GM19452 (cell line): ENCODE measurements around the gene CCNE1.
A peak's percentile ranks its signal among the peaks of the same experiment; 100 is the strongest.
"Not testable (repeated sequence)": the region's sequence is repeated elsewhere in the genome, so short reads cannot be mapped to it uniquely, and the experiment has no call there.

Experiments used
- ATAC-seq: cut with Tn5 transposase; IDR thresholded peaks from one replicate; pipeline ENCODE4 v1.9.1; 2021; ENCODE audit not compliant: unreplicated experiment

CCNE1 gene

DNA sequence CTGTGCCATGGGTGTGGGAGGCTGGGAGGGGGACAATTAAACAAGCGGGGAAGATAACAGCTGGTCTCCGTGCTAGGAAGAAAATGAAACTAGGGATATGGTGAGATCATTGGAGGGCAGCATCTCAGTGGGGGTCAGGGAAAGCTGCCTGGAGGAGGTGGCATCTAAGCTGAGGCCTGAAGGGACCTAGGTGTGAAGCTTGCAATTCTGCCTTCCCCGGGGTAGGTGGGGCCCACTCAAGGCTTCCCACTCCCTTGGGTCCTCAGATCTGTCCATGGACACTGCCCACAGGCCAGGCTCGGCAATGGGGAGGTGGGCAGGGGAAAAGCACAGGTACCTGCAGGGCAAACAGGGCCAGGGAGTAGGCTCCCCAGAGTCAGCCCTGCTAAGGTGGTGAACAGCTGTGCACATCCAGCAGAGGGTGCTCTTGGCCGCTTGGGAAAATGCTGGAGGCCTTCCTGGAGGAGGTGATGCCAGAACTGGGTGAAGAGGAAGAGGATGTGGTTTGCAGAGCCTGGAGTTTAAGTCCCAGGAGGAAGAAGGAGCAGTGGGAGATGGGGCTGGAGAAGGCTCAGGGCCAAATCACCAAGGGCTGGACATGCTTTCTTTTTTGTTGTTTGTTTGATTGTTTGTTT is 25.7 kb upstream of the CCNE1 start:
- ATAC-seq = no peak

DNA sequence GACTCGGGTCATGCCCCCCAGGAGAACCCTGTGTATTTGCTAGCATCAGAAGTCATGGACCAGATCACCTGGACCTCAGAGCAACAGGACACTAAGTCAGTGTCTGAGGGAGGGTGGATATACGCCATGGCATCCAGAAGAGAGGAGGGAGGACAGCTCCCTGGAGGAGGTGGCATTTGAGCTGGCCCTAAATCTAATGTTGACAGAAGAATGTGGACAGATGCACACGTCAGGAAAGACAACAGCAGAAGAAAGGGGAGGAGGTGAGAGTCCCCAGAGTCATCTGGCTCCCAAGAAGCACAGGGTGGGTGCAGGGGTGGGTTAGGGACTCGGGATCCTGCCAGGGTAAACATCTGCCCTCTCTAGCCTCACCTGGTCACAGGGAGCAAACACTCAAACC is 24.5 kb upstream of the CCNE1 start:
- ATAC-seq = no peak

DNA sequence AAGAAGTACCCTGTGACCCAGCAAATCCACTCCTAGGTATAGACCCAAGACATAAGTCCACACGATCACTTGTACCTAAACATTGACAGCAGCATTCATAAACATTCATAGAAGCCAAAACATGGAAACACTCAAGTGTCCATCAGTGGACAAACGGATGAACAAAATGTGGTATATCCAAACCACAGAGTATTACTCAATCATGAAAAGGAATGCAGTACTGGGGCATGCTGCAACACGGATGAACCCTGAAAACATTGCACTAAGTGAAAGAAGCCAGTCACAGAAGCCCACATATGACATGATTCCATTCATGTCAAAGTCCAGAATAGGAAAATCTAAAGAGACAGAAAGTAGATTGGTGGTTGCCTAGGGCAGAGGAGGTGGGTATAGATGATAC is 22.8 kb upstream of the CCNE1 start:
- ATAC-seq = no peak

DNA sequence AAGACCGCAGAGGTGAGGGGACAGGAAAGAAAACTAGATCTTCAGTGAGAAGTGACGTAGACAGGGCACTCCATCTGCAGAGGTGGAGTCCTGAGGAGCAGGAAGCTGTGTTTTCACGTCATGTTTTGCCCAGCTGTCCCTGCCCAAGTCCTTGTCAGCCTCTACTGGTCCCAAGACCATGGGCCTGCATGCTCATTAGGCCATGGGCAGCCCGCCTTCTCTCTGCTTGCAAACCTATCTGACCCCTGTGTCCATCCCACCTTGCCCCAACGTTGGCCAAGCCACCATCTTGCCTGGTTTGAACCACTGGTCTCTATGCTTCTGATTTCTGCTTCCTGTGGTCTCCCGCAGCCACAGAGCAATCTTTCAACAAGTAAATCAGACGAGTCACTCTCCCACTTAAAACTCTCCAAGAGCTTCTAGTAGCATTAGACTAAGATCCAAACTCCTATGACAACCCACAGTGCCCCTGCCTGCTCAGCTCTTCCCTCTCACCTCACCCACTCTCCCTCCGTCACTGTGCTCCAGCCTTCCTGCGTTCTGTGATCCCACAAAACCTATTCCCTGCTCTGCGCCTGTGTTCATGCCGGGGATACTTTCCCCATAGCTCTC is 18.6 kb upstream of the CCNE1 start:
- no peak for ATAC-seq

DNA sequence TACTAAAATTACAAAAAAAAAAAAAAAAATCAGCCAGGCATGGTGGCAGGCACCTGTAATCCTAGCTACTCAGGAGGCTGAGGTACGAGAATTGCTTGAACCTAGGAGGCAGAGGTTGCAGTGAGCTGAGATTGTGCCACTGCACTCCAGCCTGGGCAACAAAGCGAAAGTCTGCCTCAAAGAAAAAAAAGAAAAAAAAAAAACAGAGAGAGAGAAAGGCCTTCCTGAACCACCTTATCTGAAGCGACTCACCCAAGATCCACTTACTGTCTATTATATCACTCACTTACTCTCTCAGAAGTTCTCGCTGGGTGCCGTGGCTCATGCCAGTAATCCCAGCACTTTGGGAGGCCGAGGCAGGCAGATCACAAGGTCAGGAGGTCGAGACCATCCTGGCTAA is 17.3 kb upstream of the CCNE1 start:
- not testable (repeated sequence) for ATAC-seq

DNA sequence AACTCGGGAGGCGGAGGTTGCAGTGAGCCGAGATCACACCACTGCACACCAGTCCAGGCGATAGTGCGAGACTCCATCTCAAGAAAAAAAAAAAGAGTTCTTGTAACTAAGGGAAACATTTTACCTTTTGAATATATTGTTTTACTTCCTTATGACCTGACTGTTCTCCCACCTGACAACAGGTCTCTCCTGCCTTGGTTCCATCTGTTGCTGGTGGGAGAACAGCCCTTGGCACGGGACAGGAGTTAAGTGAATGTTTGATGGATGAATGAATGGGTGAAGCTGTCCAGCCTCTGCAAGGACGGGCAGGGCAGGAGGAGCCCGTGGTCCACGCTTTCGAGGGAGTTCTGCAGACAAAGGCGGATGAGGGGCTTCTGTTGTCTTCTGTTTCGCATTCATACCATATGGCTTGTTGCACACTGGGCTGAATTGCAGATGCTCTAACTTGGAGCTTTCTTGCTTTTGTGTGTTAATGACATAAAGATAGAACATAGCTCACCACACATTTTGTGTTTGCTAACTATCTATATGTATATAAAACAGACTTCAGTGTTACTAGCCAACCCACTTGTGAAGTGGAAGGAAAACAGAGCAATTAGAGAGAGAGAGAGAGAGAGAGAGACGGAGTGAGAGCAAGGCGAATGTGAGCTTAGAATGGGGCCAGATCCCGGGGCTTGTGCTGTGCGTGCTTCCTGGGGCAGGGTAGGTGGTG is 16.2 kb upstream of the CCNE1 start:
- ATAC-seq = no peak

DNA sequence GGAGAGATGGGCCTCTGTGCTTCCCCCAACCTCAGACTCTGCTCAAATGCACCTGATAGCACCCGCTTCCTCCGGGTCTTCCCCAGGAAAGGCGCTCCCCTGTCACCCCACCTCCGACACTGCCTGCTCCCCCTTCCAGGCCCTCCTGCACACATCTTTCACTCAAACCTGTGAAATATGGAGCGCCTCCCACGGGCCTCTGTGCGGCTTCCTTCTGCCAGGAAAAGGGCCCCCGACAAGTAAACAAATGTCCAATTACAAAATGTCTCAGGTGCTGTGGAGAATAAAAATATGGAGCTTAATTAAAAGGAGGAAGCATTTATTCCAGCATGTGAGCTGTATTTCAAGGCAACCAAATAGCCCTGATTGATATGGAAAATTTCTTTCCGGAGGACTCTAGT is 15.6 kb upstream of the CCNE1 start:
- ATAC-seq = no peak

DNA sequence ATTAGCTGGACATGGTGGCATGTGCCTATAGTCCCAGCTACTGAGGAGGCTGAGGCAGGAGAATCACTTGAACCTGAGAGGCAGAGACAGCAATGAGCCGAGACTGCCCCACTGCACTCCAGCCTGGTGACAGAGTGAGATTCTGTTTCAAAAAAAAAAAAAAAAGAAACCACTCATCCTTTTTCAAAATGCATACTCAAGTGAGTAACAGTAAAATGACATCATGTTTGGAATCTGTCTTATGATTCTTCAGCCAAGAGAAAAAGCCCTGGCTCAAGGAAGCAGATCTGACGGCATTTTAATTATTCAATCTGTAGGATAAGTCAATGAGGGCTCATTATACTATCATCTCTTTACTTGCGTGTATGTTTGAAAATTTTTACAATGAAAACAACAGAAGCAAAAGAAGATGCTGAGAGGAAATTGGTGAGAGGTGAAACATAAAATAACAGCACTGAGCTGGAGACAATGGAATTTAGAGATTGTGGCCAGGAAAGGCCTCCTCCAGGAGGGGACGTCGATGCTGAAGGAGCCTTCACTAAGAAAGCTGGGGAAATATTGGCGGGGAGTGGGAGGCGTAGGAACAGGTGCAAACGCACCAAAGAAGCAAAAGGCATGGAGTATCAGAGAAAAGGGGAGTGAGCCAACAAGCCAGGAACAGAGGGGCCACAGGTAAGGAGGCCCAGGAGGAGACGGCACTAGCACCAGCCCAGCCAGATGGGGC is 12.9 kb upstream of the CCNE1 start:
- ATAC-seq = no peak

DNA sequence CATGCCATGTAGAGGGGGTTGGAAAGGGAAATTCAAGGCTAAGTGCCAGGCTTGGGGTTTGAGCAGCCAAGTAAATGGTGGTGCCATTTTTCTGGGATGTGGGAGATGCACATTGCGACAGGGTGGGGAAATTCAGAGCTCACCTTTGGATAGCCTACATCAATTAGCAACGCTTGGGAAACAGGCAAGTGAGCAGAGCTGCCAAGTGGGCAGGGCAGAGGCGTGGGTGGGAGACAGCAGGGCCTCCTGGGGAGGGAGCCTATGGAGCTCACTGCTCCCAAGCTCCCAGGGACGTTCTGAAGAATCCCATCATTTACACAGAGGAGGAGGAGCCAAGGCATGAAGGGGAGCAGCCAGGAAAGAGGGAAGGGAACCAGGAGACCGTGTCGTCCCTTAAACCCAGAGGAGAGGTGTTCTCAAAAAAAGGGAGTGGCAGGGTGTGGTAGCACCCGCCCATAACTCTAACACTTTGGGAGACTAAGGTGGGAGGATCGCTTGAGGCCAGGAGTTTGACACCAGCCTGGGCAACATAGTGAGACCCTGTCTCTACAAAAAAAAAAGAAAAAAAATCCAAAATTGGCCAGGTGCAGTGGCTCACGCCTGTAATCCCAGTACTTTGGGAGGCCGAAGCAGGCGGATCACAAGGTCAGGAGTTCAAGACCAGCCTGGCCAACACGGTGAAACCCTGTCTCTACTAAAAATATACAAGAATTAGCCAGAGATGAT is 11.5 kb upstream of the CCNE1 start:
- ATAC-seq = no peak

DNA sequence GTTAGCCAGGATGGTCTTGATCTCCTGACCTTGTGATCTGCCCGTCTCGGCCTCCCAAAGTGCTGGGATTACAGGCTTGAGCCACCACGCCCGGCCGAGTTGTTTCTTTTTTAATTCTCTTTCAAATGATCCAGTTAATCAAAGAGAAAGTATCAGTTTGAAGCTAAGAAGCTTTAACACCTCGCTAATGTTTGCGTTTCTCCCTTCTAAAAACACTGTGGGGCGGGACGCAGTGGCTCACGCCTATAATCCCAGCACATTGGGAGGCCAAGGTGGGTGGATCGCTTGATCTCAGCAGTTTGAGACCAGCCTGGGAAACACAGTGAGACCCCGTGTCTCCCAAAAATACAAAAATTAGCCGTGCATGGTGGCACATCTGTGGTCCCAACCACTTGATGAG is 7.8 kb upstream of the CCNE1 start:
- ATAC-seq = not testable (repeated sequence)

DNA sequence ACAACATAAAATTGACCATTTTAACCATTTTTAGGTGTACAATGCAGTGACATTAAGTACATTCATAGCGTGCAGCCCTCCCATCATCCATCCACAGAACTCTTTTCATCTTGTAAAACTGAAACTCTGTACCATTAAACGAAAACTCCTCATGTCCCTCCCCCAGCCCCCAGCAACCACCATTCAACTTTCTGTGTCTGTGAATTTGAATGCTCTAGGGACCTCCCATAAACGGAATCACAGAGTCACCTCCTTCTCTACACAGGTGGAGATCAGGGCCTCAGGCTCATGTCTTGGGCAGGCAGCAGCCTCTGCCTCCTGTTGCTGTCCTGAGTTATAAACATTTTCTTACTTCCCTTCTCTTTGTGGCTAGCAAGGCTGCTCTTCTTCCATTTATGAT is 7.3 kb upstream of the CCNE1 start:
- peak; percentile 90 for ATAC-seq

DNA sequence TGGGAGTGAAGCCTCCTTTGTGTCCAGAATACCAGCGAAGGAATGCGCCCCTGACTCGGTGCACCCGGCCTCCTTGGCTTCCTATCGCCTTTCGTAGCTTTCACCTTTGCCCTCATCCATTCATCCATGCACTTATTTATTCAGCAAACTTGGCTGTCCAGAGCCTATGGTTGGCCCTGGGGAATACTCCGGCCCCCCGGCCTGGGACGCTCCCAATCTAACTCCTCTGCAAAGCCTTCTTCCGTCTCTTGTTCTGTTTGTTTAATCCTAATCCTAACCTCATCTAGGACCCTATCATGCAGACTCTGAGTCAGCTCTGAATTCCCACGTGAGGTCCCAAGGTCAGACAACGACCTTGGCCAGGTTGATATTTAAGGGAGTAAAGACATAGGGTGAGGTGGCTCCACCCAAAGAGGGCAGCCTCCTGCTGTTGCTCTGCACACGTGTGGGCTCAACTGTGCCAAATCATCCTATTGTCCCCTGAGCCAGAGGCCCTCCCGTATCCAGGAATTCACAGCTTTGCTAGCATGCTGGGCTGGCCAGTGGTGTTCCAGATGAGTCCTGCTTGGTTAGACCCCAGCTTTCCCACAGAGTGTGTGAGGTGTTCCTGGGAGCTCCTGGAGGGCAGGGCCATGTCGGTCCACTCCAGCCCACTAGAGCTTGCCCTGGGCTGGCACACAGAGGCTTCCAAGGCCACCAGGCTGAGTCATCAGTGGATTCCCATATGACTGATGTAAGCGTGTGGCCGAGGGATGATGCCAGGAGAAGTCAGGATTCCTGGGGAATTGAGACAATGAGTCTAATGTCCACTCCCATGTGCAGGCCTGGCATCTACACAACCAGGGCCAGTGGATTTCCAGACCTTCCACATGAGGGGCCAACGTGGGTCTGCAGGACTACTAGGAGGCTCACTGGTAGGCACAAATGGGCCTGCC is 6.5 kb upstream of the CCNE1 start:
- no peak for ATAC-seq

DNA sequence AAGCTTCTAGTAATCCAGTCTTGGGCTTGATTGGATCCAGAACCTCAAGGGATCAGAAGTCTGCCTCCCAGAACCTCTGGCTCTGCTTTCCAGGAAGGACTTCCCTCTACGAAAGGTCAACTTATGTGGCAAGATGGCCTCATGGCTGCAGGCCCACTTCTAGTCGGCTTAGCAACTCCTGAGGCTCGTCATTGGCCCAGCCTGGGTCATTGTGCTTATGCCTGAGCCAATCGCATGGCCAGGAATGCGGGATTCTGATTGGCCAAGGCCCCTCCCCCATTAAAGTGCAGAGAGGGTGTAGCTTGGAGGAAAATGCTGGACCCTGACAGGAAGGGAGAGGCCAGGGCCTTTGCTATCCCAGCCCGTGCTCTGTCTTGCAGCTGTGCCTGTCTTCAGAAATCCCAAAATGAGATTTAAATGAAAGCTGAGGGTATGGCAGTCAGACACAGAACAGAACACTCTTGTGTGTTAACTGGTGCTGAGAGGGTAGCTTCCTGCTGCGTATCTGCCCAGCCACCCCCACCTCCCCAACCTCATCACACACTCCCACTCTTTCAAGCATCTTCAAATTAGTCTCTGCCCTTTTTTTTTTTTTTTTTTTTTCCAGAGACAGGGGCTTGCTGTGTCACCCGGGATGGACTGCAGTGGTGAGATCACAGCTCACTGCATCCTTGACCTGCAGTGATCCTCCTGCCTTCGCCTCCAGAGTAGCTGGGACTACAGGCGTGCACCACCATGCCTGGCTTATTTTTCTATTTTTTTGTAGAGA is 5.5 kb upstream of the CCNE1 start:
- ATAC-seq = no peak

DNA sequence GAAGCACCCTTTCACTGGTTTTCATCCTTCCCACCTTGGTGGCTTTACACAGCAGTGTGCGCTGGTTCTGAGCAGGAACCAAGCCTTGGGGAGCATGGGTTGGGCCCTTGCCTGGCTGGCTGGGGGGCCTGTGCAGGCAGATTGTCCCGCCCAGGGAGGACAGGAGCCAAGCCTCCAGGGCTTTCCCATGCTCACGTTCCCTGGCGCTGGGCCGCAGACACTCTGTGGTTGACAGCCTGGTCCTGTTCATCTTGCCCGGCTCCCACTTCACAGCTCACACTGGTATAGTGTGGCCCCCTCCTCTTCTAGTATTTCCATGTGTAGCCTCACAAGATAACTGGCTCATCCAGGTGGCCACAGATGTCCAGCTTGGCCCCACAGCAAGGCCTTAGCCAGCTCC is 4.6 kb upstream of the CCNE1 start:
- ATAC-seq = no peak

DNA sequence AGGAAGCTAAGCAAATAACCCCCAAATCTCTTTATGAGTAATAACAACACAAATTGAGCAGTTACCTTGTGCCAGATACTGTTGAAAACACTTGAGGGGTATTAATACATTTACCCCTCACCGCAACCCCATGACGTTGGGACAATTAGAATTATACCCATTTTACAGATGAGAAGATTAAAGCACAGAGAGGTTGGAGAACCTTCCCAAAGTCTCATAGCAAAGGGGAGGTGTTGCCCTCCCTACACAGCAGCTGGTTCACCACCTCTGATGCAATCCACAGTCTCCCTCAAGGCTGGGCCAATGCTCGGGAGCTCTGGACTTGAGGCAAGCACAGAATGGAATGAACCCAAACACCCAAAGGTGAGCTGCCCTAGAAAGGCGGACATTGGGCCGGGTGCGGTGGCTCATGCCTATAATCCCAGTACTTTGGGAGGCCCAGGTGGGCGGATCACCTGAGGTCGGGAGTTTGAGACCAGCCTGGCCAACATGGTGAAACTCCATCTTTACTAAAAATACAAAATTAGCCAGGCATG is 3.9 kb upstream of the CCNE1 start:
- no peak for ATAC-seq

DNA sequence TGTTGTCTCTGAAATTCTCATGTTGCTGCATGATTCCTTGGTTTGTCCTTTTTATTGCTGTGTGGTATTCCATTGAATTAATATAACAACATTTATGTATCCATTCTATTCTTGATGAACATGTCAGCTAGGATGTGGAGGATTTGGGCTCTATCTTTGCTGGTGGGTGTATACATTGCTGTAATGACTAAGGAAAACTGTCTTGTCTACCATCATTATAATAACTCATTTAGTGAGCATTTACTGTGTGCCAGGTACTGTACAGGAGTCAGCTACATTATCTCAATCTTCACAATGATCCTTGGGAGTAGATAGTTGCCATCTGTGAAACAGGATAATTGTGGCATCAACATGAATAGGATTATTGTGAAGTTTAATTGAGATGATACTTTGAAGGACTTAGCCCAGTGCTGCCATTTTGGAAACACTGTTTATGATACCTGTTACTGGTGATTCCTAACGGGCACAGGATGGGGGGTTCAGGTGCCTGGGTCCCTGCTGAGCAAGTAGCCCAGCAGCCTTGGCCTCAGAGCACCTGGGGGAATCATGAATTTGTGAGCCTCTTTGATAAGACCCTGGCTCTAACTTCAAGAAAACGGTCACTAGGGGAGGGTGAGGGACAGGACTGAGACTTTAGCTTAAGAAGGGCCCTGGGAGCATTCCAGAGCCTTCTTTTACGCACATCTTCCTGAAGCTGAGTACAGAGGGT is 1.8 kb upstream of the CCNE1 start:
- ATAC-seq = no peak

DNA sequence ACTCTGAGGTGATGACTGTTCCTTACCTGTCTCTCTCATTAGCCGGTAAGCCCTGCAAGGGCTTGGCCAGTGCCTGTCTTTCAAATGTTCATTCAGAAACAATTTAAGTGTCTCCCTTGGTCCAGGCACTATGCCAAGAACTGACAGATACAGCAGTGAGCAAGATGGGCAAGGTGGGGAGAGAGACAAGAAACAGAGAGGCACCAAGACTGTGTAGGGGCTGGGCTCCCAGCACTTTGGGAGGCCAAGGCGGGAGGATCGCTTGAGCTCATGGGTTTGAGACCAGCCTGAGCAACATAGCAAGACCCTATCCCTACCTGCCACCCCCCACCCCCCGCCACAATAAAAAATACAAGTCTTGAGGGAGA is 1.3 kb upstream of the CCNE1 start:
- no peak for ATAC-seq

DNA sequence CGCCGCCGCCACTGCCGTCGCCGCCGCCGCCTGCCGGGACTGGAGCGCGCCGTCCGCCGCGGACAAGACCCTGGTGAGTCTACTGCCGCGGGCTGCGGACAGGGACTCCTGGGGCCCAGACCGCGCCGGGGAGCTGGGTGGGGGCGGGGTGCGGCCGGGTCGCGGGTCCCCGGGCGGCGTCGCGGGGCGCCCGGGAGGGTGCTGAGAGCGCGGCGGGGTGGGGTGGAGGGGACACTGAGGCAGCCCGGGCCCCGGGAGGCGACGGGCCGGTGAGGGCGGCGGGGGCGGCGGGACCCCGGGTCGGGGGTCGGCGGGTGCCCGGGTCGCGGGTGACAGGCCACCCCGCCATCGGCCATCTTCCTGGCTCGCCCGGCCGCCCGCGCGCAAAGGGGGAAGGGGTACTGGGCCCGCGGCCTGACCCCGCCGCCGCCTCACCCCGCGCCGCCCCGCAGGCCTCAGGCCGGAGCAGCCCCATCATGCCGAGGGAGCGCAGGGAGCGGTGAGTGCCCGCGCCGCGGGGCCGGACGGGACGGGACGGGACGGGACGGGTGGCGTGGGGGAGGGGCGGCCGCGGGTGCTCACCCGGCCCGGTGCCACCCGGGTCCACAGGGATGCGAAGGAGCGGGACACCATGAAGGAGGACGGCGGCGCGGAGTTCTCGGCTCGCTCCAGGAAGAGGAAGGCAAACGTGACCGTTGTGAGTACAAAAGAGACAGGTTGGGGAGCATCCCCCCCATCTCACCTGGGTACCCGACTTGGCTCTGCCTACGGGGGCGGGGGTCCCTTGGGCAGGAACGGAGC is 489 bp downstream of the CCNE1 start:
- ATAC-seq = peak; percentile 25
